HEK293T (cell line): ENCODE data around the gene MITF.

ENCODE experiments used
- ARNT ChIP-seq: fragments of 450-650 bp; IDR thresholded peaks from 2 replicates; pipeline ENCODE4 v1.6.1; 2017; ENCODE audit warnings: mild to moderate bottlenecking
- CTBP1 ChIP-seq: fragments of 450-650 bp; IDR thresholded peaks from 2 replicates; pipeline ENCODE4 v1.6.1; 2016; ENCODE audit warnings: borderline replicate concordance
- ELF4 ChIP-seq: fragments of 450-650 bp; IDR thresholded peaks from 2 replicates; pipeline ENCODE4 v1.6.1; 2017; ENCODE audit warnings: antibody characterized with exemption
- FOXA1 ChIP-seq: fragments of 450-650 bp; IDR thresholded peaks from 2 replicates; pipeline ENCODE4 v1.6.1; 2016; ENCODE audit warnings: mild to moderate bottlenecking
- FOXK2 ChIP-seq: fragments of 450-650 bp; IDR thresholded peaks from 2 replicates; pipeline ENCODE4 v1.6.1; 2016; ENCODE audit warnings: mild to moderate bottlenecking
- FOXM1 ChIP-seq: fragments of 450-650 bp; IDR thresholded peaks from 2 replicates; pipeline ENCODE4 v1.6.1; 2017; ENCODE audit warnings: mild to moderate bottlenecking, borderline replicate concordance
- HDGF ChIP-seq: fragments of 450-650 bp; IDR thresholded peaks from 2 replicates; pipeline ENCODE4 v1.6.1; 2017; ENCODE audit warnings: antibody characterized with exemption, borderline replicate concordance
- L3MBTL2 ChIP-seq: fragments of 450-650 bp; conservative IDR thresholded peaks from 2 replicates; pipeline ENCODE4 v1.6.1; 2016; ENCODE audit warnings: mild to moderate bottlenecking
- LEF1 ChIP-seq: fragments of 450-650 bp; IDR thresholded peaks from 2 replicates; pipeline ENCODE4 v1.6.1; 2017; ENCODE audit warnings: mild to moderate bottlenecking, borderline replicate concordance
- NFRKB ChIP-seq: fragments of 450-650 bp; IDR thresholded peaks from 2 replicates; pipeline ENCODE4 v1.6.1; 2016; ENCODE audit warnings: mild to moderate bottlenecking, moderate library complexity
- SP1 ChIP-seq: fragments of 450-650 bp; IDR thresholded peaks from 2 replicates; pipeline ENCODE4 v1.6.1; 2017
- SUZ12 ChIP-seq: fragments of 450-650 bp; IDR thresholded peaks from 2 replicates; pipeline ENCODE4 v1.6.1; 2016; ENCODE audit warnings: mild to moderate bottlenecking
- TARDBP ChIP-seq: fragments of 450-650 bp; IDR thresholded peaks from 2 replicates; pipeline ENCODE4 v1.6.1; 2016

DNA sequence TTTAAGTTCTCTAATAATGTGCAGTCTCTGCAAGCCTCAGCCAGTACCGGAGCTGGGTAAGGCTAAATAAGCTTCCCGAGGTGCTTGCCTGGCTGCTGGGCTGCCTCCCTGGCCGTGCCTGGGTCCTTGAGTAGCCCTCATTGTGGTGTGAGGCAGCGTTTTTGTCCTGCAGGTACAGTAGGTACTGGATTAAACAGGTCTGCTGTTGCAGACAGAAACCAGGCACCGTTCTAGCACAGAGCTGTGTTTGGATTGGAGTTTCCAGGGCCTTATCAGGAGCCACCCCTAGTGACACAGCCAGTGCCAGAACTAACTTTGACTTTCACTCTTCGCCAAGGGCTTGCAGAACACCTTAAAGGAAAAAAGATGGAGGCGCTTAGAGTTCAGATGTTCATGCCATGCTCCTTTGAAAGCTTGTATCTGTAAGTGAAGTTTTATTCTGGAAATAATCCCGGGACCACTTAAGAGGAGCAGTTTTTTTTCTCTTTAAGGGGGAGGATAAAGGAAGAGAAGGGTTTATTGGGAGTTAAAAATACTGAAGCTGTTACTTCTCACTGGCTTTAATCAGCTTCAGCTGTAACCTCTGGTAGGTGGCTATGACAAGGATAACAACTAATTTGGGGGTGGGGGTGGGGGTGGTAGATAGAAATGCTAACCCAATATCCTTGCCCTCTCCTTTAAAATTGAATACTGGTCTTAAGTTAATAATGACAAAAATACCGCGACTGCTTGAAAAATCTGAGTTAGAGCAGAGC is 126.8 kb downstream of the MITF start:
- no peak for TF ChIP-seq L3MBTL2
- no peak for TF ChIP-seq TARDBP
- no peak for TF ChIP-seq ELF4
- TF ChIP-seq FOXM1: no peak
- TF ChIP-seq SUZ12: no peak
- TF ChIP-seq SP1: no peak
- TF ChIP-seq FOXA1: no peak
- TF ChIP-seq FOXK2: no peak
- no peak for TF ChIP-seq CTBP1
- no peak for TF ChIP-seq HDGF
- TF ChIP-seq NFRKB: no peak
- no peak for TF ChIP-seq LEF1
- no peak for TF ChIP-seq ARNT
